ENCODE measurements around the gene COL5A1.

DNA sequence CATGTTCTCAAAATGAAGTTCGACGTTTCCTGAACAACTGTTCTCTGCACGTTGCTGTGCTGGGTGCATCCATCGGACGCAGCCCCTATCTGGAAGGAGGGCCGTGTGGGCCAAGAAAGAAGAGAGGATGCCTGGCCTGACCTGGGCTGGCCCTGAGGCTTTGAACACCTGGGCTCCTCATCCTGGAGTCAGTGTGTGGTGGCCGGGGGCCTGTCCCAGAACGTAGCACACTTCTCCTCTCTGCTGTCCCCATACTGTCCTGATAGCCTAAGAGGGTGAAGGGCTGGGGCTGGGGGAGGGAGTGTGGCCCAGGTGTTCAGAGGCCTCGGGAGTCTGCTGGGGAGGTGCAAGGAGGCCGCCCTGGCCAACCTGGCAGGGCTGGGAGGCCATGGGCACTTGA lies 21.5 kb downstream of the COL5A1 start:
- TF ChIP-seq, protein P1, sequence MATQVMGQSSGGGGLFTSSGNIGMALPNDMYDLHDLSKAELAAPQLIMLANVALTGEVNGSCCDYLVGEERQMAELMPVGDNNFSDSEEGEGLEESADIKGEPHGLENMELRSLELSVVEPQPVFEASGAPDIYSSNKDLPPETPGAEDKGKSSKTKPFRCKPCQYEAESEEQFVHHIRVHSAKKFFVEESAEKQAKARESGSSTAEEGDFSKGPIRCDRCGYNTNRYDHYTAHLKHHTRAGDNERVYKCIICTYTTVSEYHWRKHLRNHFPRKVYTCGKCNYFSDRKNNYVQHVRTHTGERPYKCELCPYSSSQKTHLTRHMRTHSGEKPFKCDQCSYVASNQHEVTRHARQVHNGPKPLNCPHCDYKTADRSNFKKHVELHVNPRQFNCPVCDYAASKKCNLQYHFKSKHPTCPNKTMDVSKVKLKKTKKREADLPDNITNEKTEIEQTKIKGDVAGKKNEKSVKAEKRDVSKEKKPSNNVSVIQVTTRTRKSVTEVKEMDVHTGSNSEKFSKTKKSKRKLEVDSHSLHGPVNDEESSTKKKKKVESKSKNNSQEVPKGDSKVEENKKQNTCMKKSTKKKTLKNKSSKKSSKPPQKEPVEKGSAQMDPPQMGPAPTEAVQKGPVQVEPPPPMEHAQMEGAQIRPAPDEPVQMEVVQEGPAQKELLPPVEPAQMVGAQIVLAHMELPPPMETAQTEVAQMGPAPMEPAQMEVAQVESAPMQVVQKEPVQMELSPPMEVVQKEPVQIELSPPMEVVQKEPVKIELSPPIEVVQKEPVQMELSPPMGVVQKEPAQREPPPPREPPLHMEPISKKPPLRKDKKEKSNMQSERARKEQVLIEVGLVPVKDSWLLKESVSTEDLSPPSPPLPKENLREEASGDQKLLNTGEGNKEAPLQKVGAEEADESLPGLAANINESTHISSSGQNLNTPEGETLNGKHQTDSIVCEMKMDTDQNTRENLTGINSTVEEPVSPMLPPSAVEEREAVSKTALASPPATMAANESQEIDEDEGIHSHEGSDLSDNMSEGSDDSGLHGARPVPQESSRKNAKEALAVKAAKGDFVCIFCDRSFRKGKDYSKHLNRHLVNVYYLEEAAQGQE (IDR thresholded peaks at IDR 0.05; ENCODE audit: low read depth) = no peak
- TF ChIP-seq YY1 (IDR thresholded peaks at IDR 0.05; ENCODE audit: low read depth) (no peak), RAD21 (IDR thresholded peaks at IDR 0.05; ENCODE audit: low read depth) (no peak)
- TF ChIP-seq, protein P2, sequence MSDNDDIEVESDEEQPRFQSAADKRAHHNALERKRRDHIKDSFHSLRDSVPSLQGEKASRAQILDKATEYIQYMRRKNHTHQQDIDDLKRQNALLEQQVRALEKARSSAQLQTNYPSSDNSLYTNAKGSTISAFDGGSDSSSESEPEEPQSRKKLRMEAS (IDR thresholded peaks at IDR 0.05) = no peak

Measured in Ishikawa (cell line).